T-helper 2 cell (primary cell): ENCODE data around the gene MMP17.

Source experiments
- DNase-seq, 5 experiments: peaks; one replicate each; pipeline versions ENCODE4 v3.0.0 to v3.0.0-alpha.2; 2012 to 2022

The MMP17 gene

DNA sequence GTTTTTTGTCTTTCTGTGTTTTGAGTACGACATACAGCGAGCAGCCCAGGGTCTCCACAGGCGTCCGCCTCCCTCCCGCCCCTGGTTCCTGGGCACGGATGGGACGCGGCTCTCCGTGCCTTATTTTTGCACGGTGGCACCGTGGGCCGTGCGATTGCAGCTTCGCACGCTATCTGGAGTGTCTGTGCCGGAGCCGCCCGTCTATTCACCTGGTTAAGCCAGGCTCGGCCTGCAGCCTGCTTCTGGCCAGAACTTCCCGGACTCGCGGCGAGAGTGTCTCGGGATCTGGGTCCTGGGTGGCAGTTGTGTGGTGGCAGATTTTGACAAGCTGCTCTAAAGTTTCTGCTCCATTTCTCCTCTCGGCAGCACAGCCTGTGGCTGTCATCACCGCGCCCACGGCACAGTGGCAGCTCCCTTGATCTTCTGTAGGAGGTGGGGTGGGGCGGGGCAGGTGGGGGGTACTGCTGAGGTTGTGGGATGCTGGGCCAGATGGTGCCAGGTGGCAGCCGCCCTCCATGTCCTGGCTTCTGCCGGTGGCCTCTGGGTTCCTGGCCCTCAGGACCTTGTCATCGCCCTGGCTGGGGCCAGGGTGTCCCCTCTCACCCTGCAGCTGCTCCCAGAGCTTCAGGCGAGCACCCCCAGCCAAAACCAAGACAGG, 2.9 kb downstream of the MMP17 start:
- DNase-seq, result no peak

DNA sequence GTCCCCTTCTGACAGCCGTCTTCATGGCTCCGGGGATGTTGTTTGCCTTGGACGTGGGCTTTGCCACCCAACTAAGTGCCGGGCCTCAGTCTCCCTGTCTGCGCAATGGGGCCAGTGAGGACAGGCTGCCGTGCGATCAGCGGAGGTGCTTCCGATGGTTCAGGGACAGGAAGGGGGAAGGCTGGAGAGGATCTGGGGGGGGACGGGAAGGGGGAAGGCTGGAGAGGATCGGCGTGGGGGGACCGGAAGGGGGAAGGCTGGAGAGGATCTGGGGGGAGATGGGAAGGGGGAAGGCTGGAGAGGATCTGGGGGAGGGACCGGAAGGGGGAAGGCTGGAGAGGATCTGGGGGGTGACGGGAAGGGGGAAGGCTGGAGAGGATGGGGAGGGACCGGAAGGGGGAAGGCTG, 3.4 kb downstream of the MMP17 start:
- DNase-seq, result no peak

DNA sequence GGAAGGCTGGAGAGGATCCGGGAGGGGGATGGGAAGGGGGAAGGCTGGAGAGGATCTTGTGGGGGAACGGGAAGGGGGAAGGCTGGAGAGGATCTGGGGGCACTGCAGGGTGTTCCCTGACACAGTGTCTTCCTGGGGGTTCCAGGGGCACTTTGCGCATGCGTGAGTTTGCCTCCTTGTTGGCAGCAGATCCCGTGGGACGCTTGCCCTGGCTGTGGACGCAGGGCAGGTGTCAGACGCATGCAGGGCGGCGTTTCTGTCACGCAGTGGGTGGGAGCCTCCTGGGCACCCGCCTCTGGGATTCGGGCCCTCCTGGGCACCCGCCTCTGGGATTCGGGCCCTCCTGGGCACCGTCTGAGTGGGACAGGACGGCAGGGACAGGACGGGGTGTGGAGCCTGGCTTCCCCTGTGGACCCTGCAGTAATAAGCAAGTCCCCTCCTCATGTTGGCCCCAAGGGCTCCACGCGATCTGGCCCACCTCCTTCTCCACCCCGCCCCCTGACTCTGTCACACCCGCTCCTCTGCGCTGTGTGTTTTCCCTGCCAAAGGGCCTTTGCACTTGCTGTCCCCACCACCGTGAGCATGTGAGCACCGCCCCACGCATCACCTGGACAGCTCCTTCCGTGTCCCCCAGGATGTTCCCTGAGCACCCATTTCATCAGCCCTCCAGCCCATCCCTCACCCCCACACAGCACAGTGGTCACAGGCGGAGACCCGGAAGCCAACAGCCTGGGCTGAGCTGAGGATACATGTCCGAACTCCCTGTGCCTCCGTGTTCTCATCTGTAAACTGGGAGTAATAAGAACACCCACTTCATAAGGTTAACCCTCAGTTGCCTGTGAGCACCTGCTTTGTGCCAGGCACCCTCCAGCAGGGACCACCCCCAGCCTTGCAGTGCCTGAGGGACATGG, 4.4 kb downstream of the MMP17 start:
- no peak for DNase-seq

DNA sequence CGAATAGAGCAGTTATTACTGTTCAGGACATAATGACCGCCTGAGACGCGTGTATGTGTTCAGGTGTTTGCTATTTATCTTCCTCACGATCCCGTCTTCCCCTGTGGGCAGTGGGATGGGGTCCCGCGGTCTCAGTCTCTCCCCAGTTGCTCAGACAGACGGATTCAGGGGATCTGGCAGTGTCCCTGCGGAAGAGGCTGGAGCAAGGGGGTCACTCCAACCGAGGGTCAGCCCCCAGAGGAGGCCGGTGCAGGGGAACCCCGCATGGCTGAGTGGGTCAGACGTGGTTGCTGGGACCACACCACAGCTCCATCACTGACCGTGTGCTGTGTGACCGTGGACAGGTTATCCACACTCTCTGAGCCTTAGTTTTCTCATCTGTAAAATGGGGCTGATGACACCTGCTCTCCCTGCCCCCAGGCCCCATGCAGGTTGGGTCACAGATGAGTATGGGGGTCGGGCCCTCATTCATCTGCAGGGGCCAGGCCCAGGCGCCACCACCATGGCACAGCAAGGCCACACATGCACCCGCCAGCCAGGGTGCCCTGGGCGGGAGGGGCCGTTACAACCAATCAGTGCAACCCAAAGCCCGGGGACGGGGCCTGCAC, 5.2 kb downstream of the MMP17 start:
- DNase-seq, result no peak

DNA sequence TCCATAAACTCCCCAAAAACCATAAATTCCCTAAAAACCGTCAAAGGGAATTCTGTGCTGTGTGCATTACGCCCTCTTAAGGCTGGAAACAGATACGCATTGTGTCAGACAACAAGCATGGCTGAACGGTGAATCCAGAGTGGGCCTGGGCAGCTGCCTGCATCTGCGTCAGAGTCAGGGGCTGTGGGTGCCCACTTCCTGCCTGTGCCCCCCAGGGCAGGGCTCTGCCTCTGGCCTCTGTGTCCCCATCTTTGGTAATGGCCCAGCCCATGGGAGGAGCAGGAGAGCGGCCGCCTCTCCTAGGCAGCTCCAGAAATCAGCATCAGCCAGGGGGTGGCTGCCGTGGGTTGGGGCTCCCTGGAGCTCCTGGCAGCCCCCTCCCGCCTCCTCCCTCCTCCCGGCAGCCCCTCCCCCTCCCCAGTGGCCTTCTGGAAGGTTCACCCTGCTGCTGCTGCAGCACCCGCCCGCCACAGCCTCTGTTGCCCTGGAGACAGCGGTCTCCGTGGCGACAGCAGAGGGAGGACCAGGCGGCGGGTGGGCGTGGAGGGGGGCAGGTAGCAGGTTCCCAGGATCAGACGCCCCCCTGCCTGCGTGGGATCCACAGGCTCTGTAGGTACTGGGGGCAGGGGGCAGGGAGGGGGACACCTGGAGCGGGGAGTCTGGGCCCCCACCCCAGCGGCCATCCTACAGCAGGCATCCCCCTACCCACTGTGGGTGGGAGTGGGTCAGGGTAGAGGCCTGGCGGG, 5.9 kb downstream of the MMP17 start:
- no peak for DNase-seq

DNA sequence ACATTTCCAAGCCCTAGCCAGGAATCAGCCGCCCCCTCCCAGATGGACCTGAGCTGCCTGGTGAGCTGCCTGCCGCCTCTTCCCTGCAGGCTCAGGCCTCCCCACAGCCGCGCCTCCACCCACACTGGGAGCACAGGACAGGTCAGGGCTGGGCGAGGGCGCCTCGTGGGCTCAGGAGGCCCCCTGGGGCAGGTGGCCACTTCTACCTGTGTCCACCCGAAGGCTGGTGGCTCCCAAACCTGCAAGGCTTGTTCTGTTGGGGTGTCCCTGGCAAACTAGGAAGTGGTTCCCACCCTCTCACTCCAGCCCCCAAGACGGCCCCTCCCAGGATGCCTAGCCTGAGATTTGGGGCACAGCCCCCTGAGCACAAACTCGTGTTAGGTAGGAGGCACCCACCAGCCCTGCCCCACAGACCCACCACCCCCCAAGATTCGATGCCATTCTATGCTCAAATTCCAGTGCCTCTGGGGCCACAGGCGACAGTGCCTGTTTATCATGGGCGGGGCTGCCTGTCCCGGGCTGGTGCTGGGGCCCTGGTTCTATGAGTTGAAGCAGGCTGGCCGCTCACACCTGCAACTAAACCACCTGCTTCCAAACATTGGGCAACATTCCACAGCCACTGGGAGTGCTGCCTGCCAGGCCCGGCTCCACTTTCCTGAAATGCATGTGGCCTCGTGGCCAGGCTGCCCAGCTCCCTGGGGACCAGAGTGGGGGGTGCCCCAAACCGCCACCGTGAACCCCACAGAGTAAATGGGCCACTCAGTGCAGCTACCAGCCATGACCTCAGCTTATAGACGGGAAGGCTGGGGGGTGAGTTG, 6.8 kb downstream of the MMP17 start:
- no peak for DNase-seq

GRCh38 chr12:131835616-131836171, 7.5 kb downstream of the MMP17 start:
- DNase-seq, result no peak

GRCh38 chr12:131836193-131836592, 8.0 kb downstream of the MMP17 start:
- no peak for DNase-seq

DNA sequence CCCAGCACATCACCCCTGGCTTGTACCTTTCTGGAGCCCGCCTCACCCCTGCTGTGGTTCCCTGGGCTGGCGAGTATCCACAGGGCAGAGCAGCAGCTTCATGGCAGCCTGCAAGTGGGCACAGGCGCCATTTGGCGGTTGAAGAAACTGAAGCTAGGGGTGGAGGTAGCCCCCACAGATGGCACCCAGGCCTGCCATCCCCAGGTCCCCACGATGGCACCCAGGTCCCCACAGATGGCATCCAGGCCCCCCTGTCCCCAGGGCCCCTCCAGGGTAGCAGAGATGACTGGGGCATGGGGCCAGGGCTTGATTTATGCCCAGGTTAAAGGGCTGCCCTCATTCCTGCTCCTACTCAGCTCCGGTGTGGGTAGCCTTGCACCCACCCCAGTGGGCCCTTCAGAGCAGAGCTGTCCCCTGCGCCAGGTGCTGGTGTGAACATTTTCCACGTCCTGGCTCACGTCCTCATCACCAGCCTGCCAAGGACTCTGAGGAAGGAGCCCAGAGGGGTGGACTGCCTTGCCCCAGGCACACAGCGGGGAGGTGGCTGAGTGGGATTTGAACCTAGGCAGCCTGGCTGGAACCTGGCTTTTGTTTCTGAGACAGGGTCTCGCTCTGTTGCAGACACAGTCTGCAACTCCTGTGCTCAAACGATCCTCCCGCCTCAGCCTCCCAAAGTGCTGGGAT, 8.7 kb downstream of the MMP17 start:
- no peak for DNase-seq

GRCh38 chr12:131840643-131841416, 12.6 kb downstream of the MMP17 start:
- no peak for DNase-seq

GRCh38 chr12:131841547-131841946, 13.4 kb downstream of the MMP17 start:
- no peak for DNase-seq

DNA sequence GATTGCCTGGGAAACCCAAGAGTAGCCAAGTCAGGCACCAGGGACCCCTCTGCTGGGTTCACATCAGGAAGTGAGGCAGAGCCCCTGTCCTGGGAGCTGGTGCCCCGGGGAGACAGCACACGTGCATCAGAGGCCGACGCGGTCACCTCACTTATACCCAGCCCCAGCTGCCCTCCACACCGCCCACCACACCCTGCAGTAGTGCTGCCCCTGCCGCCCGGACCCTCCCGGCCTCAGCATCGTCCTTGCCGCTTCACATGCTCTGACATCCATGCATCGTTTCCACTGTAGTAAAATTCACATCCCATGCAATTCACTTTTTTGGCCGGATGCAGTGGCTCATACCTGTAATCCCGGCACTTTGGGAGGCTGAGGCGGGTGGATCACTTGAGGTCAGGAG, 14.0 kb downstream of the MMP17 start:
- DNase-seq, result no peak

GRCh38 chr12:131843527-131843926, 15.3 kb downstream of the MMP17 start:
- no peak for DNase-seq

GRCh38 chr12:131844140-131844539, 15.9 kb downstream of the MMP17 start:
- DNase-seq, result no peak

DNA sequence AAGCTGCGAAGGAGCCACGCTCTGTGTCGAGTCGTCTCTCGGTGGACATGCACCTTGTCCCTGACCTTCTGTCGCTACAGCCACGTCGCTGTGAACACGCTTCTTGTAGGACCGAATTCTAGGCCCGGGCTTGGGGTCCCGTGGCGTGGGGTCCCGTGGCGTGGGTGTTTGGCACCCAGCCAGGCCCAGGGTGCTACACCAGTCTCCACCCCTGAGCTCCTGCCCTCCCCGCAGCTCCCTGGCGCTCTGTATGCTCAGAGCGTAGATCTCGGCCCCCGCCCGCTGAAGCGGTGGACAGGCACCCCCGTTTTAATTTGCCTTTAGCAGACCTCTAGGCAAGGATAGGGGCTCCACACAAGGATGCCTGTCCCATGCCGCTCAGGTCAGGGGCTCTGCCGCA, 16.5 kb downstream of the MMP17 start:
- no peak for DNase-seq

DNA sequence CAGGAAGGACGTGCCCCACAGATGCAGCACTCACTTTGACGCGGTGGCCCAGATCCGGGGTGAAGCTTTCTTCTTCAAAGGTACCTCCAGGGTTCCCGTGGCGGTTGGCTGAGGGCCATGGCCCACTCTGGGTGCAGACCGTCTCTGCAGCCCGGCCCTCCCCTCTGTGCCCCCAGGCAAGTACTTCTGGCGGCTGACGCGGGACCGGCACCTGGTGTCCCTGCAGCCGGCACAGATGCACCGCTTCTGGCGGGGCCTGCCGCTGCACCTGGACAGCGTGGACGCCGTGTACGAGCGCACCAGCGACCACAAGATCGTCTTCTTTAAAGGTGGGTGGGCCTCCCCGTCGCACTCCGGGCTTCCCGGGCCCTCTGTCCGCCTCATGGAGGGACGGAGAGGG, 16.9 kb downstream of the MMP17 start:
- DNase-seq, result no peak

GRCh38 chr12:131847456-131847855, 19.3 kb downstream of the MMP17 start:
- DNase-seq, result no peak

GRCh38 chr12:131848753-131849152, 20.6 kb downstream of the MMP17 start:
- DNase-seq, result no peak

GRCh38 chr12:131849700-131850553, 21.7 kb downstream of the MMP17 start:
- DNase-seq, result no peak
